Measurements from ENCODE around the gene DLGAP1. TPM values are rescaled to one million over a fixed set of nuclear protein-coding genes. Genes with fewer than 3 reads are reported as not detected.

Gene DLGAP1
- total RNA-seq, 4 donors from 2014 or later, result 0.13 to 6.2 (median 0.53) TPM

DNA sequence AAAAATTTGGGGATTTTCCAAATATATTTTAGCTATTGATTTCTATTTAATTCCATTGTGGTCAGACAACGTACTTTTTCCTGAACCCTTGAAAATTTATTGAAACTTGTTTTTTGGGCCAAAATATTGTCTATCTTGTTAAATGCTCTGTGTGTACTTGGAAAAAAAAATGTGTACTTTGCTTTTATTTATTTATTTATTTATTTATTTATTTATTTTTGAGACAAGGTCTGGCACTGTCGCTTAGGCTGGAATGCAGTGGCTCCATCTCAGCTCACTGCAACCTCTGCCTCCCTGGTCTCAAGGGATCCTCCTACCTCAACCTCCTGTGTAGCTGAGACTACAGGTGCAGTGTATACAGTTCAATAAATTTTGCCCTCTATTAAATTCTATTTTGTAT is 910.6 kb downstream of the DLGAP1 start:
- no peaks in the 10 kb centered on the region for H3K36me3 ChIP-seq
- no peak overlapping the region for H3K4me3 ChIP-seq
- no peak overlapping the region for H3K27ac ChIP-seq
- H3K4me1 ChIP-seq, result no peaks in the 10 kb centered on the region
- TF ChIP-seq, protein P1, sequence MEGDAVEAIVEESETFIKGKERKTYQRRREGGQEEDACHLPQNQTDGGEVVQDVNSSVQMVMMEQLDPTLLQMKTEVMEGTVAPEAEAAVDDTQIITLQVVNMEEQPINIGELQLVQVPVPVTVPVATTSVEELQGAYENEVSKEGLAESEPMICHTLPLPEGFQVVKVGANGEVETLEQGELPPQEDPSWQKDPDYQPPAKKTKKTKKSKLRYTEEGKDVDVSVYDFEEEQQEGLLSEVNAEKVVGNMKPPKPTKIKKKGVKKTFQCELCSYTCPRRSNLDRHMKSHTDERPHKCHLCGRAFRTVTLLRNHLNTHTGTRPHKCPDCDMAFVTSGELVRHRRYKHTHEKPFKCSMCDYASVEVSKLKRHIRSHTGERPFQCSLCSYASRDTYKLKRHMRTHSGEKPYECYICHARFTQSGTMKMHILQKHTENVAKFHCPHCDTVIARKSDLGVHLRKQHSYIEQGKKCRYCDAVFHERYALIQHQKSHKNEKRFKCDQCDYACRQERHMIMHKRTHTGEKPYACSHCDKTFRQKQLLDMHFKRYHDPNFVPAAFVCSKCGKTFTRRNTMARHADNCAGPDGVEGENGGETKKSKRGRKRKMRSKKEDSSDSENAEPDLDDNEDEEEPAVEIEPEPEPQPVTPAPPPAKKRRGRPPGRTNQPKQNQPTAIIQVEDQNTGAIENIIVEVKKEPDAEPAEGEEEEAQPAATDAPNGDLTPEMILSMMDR (IDR thresholded peaks at IDR 0.05 in 4 of 5, conservative IDR thresholded peaks at IDR 0.05 in 1 of 5), result no peak
- TF ChIP-seq POLR2A (IDR thresholded peaks at IDR 0.05), result no peak
- no peaks in the 10 kb centered on the region for H3K27me3 ChIP-seq
- in situ Hi-C loops (cut with MboI; ENCODE audit: low sequenced_read_pairs in 4 of 4), result no loop called here
- intact Hi-C loops (cut with DNase I; ENCODE audit: low total_unique reads), result no loop called here
- ATAC-seq (no peak), DNase-seq (no peak)
- no peaks in the 10 kb centered on the region for H3K9me3 ChIP-seq

DNA sequence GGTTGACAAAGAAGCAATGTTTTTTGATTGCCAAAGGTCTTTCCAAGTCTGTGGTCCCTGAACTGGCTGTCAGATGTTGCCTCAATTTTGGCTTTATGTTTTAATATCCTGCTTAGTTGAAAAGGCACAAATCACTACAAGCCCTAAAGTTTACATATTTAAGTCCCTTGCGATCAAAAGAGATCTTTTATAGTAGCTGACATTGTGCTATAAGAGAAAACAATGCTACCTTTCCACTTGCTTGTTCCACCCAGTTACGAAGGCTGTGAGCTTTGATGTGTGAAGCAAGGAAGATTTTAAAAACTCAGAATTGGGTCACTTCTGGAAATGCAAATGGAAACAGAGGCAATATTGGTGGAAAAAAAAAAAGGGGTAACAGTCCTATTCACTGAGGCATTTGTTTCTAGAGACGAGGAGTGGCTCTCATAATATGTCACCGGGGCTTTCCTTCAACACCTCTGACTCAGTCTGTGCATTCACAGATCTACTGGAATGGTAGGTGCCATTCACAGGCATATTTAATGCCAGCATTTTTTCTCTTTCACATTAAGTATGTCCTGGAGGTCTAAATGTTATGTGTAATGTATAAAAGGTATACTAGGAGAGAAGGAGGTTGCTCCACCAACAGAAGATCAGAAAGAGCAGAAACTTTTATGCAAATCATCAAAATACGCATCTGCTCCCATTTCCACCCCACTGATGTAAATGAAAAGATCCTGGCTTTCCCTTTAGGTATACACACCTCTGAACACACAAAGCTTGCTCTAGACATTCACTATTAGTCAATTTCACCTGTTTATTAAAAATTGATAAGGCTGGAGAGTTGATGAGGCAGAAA is 913.3 kb downstream of the DLGAP1 start:
- no peak for ATAC-seq
- H3K9me3 ChIP-seq, result no peaks in the 10 kb centered on the region
- no peaks in the 10 kb centered on the region for H3K27me3 ChIP-seq
- peaks cover 0 to 5% of the 10 kb centered on the region in 2 donors for H3K4me1 ChIP-seq
- intact Hi-C loops (cut with DNase I; ENCODE audit: low total_unique reads), result no loop called here
- H3K27ac ChIP-seq, result no peak overlapping the region
- no peak for DNase-seq
- H3K4me3 ChIP-seq, result no peak overlapping the region
- in situ Hi-C loops (cut with MboI; ENCODE audit: low sequenced_read_pairs in 4 of 4), result no loop called here
- no peak for TF ChIP-seq POLR2A (IDR thresholded peaks at IDR 0.05)
- TF ChIP-seq, protein P1 (IDR thresholded peaks at IDR 0.05 in 4 of 5, conservative IDR thresholded peaks at IDR 0.05 in 1 of 5), result no peak
- no peaks in the 10 kb centered on the region for H3K36me3 ChIP-seq

DNA sequence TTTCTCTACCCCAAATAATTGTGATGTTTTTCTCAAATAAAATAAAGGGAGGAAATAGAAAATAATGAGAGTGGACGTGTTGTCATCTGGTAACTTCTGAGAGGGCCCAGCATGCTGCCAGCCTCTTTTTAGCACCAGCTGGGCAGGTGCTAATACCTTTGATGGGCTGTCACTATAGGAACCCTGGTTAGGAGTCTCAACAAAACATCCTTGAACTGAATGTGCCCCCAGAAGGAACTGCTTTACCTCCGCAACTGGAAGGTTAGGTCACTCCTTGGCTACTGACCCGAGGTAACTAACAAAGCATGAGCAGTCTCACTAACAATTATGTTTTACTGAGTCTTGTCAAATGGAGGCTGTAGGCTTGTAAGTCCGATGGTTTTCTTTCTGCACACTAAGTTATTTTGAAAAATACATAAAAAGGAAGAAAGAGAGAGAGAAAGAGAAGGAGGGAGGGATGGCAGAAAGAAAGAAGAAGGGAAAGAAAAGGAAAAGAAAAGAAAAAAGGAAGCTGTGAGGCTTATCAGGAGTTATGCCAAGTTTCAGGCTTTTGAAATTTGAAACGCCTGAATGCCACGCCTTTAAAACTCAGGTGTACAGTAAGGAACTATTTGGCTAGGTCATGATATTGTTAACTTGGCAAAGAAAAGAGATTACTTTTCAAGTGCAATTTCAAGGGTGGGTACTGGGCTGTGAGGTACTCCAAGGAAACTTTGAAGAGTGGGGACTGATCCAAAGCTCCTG is 914.1 kb downstream of the DLGAP1 start:
- H3K4me3 ChIP-seq, result no peak overlapping the region
- no peaks in the 10 kb centered on the region for H3K36me3 ChIP-seq
- in situ Hi-C loops (cut with MboI; ENCODE audit: low sequenced_read_pairs in 4 of 4) (no loop called here), intact Hi-C loops (cut with DNase I; ENCODE audit: low total_unique reads) (no loop called here)
- TF ChIP-seq, protein P1 (IDR thresholded peaks at IDR 0.05 in 4 of 5, conservative IDR thresholded peaks at IDR 0.05 in 1 of 5), result no peak
- TF ChIP-seq POLR2A (IDR thresholded peaks at IDR 0.05), result no peak
- H3K4me1 ChIP-seq, result peaks cover 0 to 5% of the 10 kb centered on the region in 2 donors
- no peak for ATAC-seq
- no peak overlapping the region for H3K27ac ChIP-seq
- DNase-seq, result no peak
- no peaks in the 10 kb centered on the region for H3K9me3 ChIP-seq
- no peaks in the 10 kb centered on the region for H3K27me3 ChIP-seq

DNA sequence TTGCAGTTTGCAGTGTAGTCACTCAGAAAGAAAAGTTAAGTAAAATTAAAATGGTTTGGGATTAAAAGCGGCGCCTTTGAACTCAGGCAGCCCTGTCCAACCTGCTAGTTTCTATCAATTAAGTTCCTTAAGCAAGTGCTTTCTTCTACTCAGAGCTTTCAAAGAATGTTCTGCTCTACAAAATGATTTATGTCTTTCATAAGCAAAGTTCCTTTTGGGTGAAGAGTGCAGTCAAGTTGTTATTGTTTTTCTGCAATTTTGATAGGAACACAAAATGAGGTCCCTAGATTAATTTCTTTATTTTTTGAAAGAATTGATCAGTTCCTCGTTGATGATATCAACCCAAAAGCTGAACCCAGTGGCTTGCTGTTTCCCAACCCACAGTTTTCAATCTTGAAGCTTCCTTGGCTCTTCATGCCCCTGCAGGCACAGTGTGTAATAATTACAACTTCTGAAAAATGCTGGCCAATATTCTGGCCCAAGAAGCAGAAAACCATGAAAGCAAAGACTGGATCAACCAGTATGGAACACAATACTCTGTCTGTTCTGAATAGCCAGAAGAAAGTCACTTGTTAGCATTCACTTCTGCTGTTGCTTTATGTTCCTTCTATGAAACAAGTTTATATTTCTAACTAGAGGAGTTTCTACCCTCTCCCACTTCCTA is 916.0 kb downstream of the DLGAP1 start:
- Histone ChIP-seq H3K36me3 (no peaks in the 10 kb centered on the region), H3K4me1 (peaks cover 0 to 5% of the 10 kb centered on the region in 2 donors), H3K9me3 (no peaks in the 10 kb centered on the region), H3K27ac (no peak overlapping the region), H3K4me3 (no peak overlapping the region), H3K27me3 (no peaks in the 10 kb centered on the region)
- DNase-seq (no peak), ATAC-seq (no peak)
- in situ Hi-C loops (cut with MboI; ENCODE audit: low sequenced_read_pairs in 4 of 4) (no loop called here), intact Hi-C loops (cut with DNase I; ENCODE audit: low total_unique reads) (no loop called here)
- TF ChIP-seq POLR2A (IDR thresholded peaks at IDR 0.05), result no peak
- TF ChIP-seq, protein P1 (IDR thresholded peaks at IDR 0.05 in 4 of 5, conservative IDR thresholded peaks at IDR 0.05 in 1 of 5), result no peak
